H9 (cell line): ENCODE data around the gene NUDT21. TPM values are rescaled to one million over a fixed set of nuclear protein-coding genes. Genes with fewer than 3 reads are reported as not detected.

ENCODE experiments used
- DNase-seq: peaks from one replicate; pipeline ENCODE4 v3.0.0-alpha.2; 2017
- H2AFZ ChIP-seq: one replicate; pipeline ENCODE4 v1.6.1; 2013; ENCODE audit warnings: mild to moderate bottlenecking, low read length, control low read depth, moderate library complexity
- H2AK5ac ChIP-seq: 2 replicates; pipeline ENCODE4 v1.6.1; 2013; ENCODE audit warnings: low read length, control low read depth, mixed read lengths; ENCODE audit not compliant: insufficient read length
- H2BK120ac ChIP-seq: one replicate; pipeline ENCODE4 v1.6.1; 2013; ENCODE audit warnings: low read depth, mild to moderate bottlenecking, low read length, control low read depth, inconsistent platforms; ENCODE audit not compliant: poor library complexity, severe bottlenecking
- H2BK12ac ChIP-seq: 2 replicates; pipeline ENCODE4 v1.6.1; 2013; ENCODE audit warnings: low read length, control low read depth, mixed read lengths, low read depth; ENCODE audit not compliant: insufficient read length
- H2BK15ac ChIP-seq: 2 replicates; pipeline ENCODE4 v1.6.1; 2013; ENCODE audit warnings: low read depth, low read length, control low read depth
- H2BK20ac ChIP-seq: one replicate; pipeline ENCODE4 v1.6.1; 2013; ENCODE audit warnings: low read depth, mild to moderate bottlenecking, low read length, control low read depth, inconsistent platforms; ENCODE audit not compliant: poor library complexity, severe bottlenecking
- H2BK5ac ChIP-seq: 2 replicates; pipeline ENCODE4 v1.6.1; 2013; ENCODE audit warnings: low read length, control low read depth, mixed read lengths; ENCODE audit not compliant: insufficient read length
- H3K14ac ChIP-seq: 2 replicates; pipeline ENCODE4 v1.6.1; 2013; ENCODE audit warnings: low read length, control low read depth; ENCODE audit not compliant: insufficient read depth
- H3K18ac ChIP-seq: 2 replicates; pipeline ENCODE4 v1.6.1; 2013; ENCODE audit warnings: low read depth, mild to moderate bottlenecking, mixed read lengths, low read length, control low read depth; ENCODE audit not compliant: insufficient read length
- H3K23ac ChIP-seq: 2 replicates; pipeline ENCODE4 v1.6.1; 2013; ENCODE audit warnings: low read length, control low read depth, mixed read lengths, low read depth; ENCODE audit not compliant: insufficient read length
- H3K23me2 ChIP-seq: 2 replicates; pipeline ENCODE4 v1.6.1; 2013; ENCODE audit warnings: low read depth, mild to moderate bottlenecking, mixed read lengths, low read length, control low read depth; ENCODE audit not compliant: insufficient read length, poor library complexity, severe bottlenecking
- H3K27ac ChIP-seq: 2 replicates; pipeline ENCODE4 v1.5.1; 2013; ENCODE audit warnings: low read length, control low read depth, mixed read lengths, low read depth; ENCODE audit not compliant: insufficient read length
- H3K27me3 ChIP-seq: 2 replicates; pipeline ENCODE4 v1.6.1; 2013; ENCODE audit warnings: low read length, control low read depth, inconsistent platforms; ENCODE audit not compliant: insufficient read depth
- H3K4ac ChIP-seq: 2 replicates; pipeline ENCODE4 v1.6.1; 2013; ENCODE audit warnings: low read depth, mild to moderate bottlenecking, control low read depth, inconsistent platforms, low read length, moderate library complexity
- H3K4me1 ChIP-seq: 2 replicates; pipeline ENCODE4 v1.6.1; 2013; ENCODE audit warnings: low read length, control low read depth, inconsistent platforms; ENCODE audit not compliant: insufficient read depth
- H3K4me2 ChIP-seq: 2 replicates; pipeline ENCODE4 v1.6.1; 2013; ENCODE audit warnings: low read length, control low read depth, mixed read lengths; ENCODE audit not compliant: insufficient read length, insufficient read depth
- H3K56ac ChIP-seq: 2 replicates; pipeline ENCODE4 v1.6.1; 2013; ENCODE audit warnings: low read depth, mild to moderate bottlenecking, mixed read lengths, low read length, control low read depth; ENCODE audit not compliant: insufficient read length
- H3K79me1 ChIP-seq: 2 replicates; pipeline ENCODE4 v1.6.1; 2013; ENCODE audit warnings: low read depth, mild to moderate bottlenecking, moderate library complexity, low read length, control low read depth, inconsistent platforms; ENCODE audit not compliant: insufficient read depth, poor library complexity, severe bottlenecking
- H3K79me2 ChIP-seq: 2 replicates; pipeline ENCODE4 v1.6.1; 2013; ENCODE audit warnings: low read length, control low read depth, inconsistent platforms; ENCODE audit not compliant: insufficient read depth
- H3K9ac ChIP-seq: 2 replicates; pipeline ENCODE4 v1.6.1; 2013; ENCODE audit warnings: low read length, control low read depth, mixed read lengths; ENCODE audit not compliant: insufficient read length; ENCODE audit errors: extremely low read depth
- H3K9me3 ChIP-seq: one replicate; pipeline ENCODE4 v1.6.1; 2013; ENCODE audit warnings: low read depth, low read length, inconsistent platforms; ENCODE audit not compliant: control insufficient read depth
- H3T11ph ChIP-seq: one replicate; pipeline ENCODE4 v1.6.1; 2013; ENCODE audit warnings: mild to moderate bottlenecking, low read length, control low read depth, inconsistent platforms
- H4K20me1 ChIP-seq: one replicate; pipeline ENCODE4 v1.6.1; 2013; ENCODE audit not compliant: control insufficient read depth, insufficient read length, insufficient read depth
- H4K5ac ChIP-seq: 2 replicates; pipeline ENCODE4 v1.6.1; 2013; ENCODE audit warnings: low read depth, mild to moderate bottlenecking, mixed read lengths, low read length, control low read depth; ENCODE audit not compliant: insufficient read length
- H4K8ac ChIP-seq: replicated peaks from 2 replicates; pipeline ENCODE4 v1.6.1; 2013; ENCODE audit warnings: low read length, control low read depth, mixed read lengths, low read depth; ENCODE audit not compliant: insufficient read length
- H4K91ac ChIP-seq: 2 replicates; pipeline ENCODE4 v1.6.1; 2013; ENCODE audit warnings: low read depth, mild to moderate bottlenecking, moderate library complexity, mixed read lengths, low read length, control low read depth; ENCODE audit not compliant: insufficient read length
- H3K27ac Mint-ChIP-seq, 3 experiments: 2 replicates in 2 of 3; 3 replicates in 1 of 3; pipeline ENCODE4 v1.8.0; 2020 to 2021; ENCODE audit warnings: mixed read lengths in 3 of 3, mild to moderate bottlenecking in 1 of 3, moderate library complexity in 1 of 3
- H3K27me3 Mint-ChIP-seq: 2 replicates; pipeline ENCODE4 v1.8.0; 2021; ENCODE audit warnings: low read depth, mild to moderate bottlenecking, moderate library complexity, mixed read lengths
- H3K36me3 Mint-ChIP-seq, 3 experiments: 2 replicates in 2 of 3; 3 replicates in 1 of 3; pipeline ENCODE4 v1.8.0; 2020 to 2021; ENCODE audit warnings: low read depth in 3 of 3, mixed read lengths in 3 of 3; ENCODE audit not compliant: insufficient read depth in 1 of 3
- H3K4me1 Mint-ChIP-seq, 2 experiments: 2 replicates each; pipeline ENCODE4 v1.8.0; 2020; ENCODE audit warnings: mixed read lengths in 2 of 2
- H3K4me3 Mint-ChIP-seq, 2 experiments: 2 replicates in 1 of 2; 3 replicates in 1 of 2; pipeline ENCODE4 v1.8.0; 2020 to 2021; ENCODE audit warnings: mild to moderate bottlenecking in 2 of 2, mixed read lengths in 2 of 2, moderate library complexity in 1 of 2
- H3K9me3 Mint-ChIP-seq, 2 experiments: 2 replicates in 1 of 2; 3 replicates in 1 of 2; pipeline ENCODE4 v1.8.0; 2020; ENCODE audit warnings: mild to moderate bottlenecking in 2 of 2, mixed read lengths in 2 of 2, moderate library complexity in 1 of 2
- CTCF ChIP-seq: fragments of 200-600 bp; sonication (generic); conservative IDR thresholded peaks from 3 replicates; pipeline ENCODE4 v1.8.0; 2021; ENCODE audit warnings: antibody characterized with exemption, mild to moderate bottlenecking
- WGBS: extraction: QIAGEN DNeasy Blood & Tissue Kit; methylation state at CpG from one replicate; pipeline ENCODE4 v1.1.7; 2013; ENCODE audit warnings: missing lambda C conversion rate, low lambda C conversion rate, mixed read lengths; ENCODE audit not compliant: insufficient read length; ENCODE audit errors: extremely low coverage; 5-methylcytosine and 5-hydroxymethylcytosine counted together
- total RNA-seq: library from RNA; stranded (reverse); gene quantifications from 2 replicates; pipeline ENCODE4 v1.2.1, GENCODE V29; 2021

NUDT21 gene
- total RNA-seq, 1 experiment from 2014 or later: 276 TPM

- Histone ChIP-seq H3K14ac (no peak overlapping the region), H3K56ac (no peak overlapping the region), H2BK120ac (no peak overlapping the region), H4K5ac (no peak overlapping the region), H4K20me1 (no peaks in the 10 kb centered on the region), H3K4me2 (no peak overlapping the region), H3T11ph (no peak overlapping the region), H3K27ac (no peak overlapping the region), H3K27me3 (no peaks in the 10 kb centered on the region), H2BK5ac (no peak overlapping the region), H3K23me2 (no peaks in the 10 kb centered on the region), H2BK12ac (no peak overlapping the region), H3K23ac (no peak overlapping the region), H3K9me3 (no peaks in the 10 kb centered on the region), H2AFZ (no peak overlapping the region), H4K8ac (no peak overlapping the region), H3K4ac (no peak overlapping the region), H4K91ac (no peak overlapping the region), H2BK20ac (no peak overlapping the region), H3K79me1 (no peaks in the 10 kb centered on the region), H3K18ac (no peak overlapping the region), H3K9ac (no peak overlapping the region), H3K4me1 (no peaks in the 10 kb centered on the region), H2BK15ac (no peak overlapping the region), H3K79me2 (no peaks in the 10 kb centered on the region), H2AK5ac (no peak overlapping the region)
- Mint-ChIP-seq H3K27me3 (no peaks in the 10 kb centered on the region), H3K9me3 (no peaks in the 10 kb centered on the region), H3K27ac (no peak overlapping the region), H3K4me1 (no peaks in the 10 kb centered on the region), H3K36me3 (peaks cover 37 to 92% (median 82%) of the 10 kb centered on the region in 3 experiments; a peak in 6 of 7 replicates), H3K4me3 (no peak overlapping the region)
- TF ChIP-seq CTCF: no peak
- no peak for DNase-seq
- no CpG with 5 or more reads among the region's 2 CpGs for WGBS
Observed at GRCh38 chr16:56466344-56466743, 15.2 kb upstream of the NUDT21 start.
